GM12878 (cell line): Measurements from ENCODE around the gene IL10. TPM values are rescaled to one million over a fixed set of nuclear protein-coding genes. Genes with fewer than 3 reads are reported as not detected.

ENCODE experiments used
- BCL11A ChIP-seq: IDR thresholded peaks from 2 replicates; pipeline ENCODE4 v1.6.1; 2011; ENCODE audit warnings: low read depth, low read length
- BCL3 ChIP-seq: IDR thresholded peaks from 2 replicates; pipeline ENCODE4 v1.6.1; 2011; ENCODE audit warnings: borderline replicate concordance, low read depth, mild to moderate bottlenecking, moderate library complexity, low read length; ENCODE audit not compliant: insufficient read depth, poor library complexity, severe bottlenecking
- BMI1 ChIP-seq: fragments of 450-650 bp; IDR thresholded peaks from 2 replicates; pipeline ENCODE4 v1.6.1; 2016; ENCODE audit warnings: mild to moderate bottlenecking, moderate library complexity, borderline replicate concordance
- CEBPB ChIP-seq, 2 experiments: fragments of 150-350 bp in 1 of 2; IDR thresholded peaks; 2 replicates each; pipeline ENCODE4 v1.6.1; 2012 to 2014; ENCODE audit warnings: low read depth in 2 of 2, low read length in 2 of 2, borderline replicate concordance in 1 of 2, inconsistent platforms in 1 of 2
- CHD1 ChIP-seq: IDR thresholded peaks from 2 replicates; pipeline ENCODE4 v1.6.1; 2012; ENCODE audit warnings: low read depth, low read length, improper control_type of control experiment
- EGR1 ChIP-seq, 2 experiments: IDR thresholded peaks; 1 replicate in 1 of 2; 2 replicates in 1 of 2; pipeline ENCODE4 v1.6.1; 2011 to 2012; ENCODE audit warnings: low read depth in 2 of 2, low read length in 2 of 2, borderline replicate concordance in 1 of 2, mild to moderate bottlenecking in 1 of 2, moderate library complexity in 1 of 2
- ETV6 ChIP-seq, 2 experiments: fragments of 450-650 bp in 1 of 2; IDR thresholded peaks in 1 of 2; conservative IDR thresholded peaks in 1 of 2; 2 replicates each; pipeline ENCODE4 v1.6.1; 2014; ENCODE audit warnings: antibody characterized with exemption in 1 of 2, borderline replicate concordance in 1 of 2, low read depth in 1 of 2, mild to moderate bottlenecking in 1 of 2, moderate library complexity in 1 of 2
- EZH2 ChIP-seq: IDR thresholded peaks from 2 replicates; pipeline ENCODE4 v1.6.1; 2012; ENCODE audit warnings: low read depth, mild to moderate bottlenecking, control low read depth, inconsistent platforms, low read length, borderline replicate concordance; ENCODE audit not compliant: control insufficient read depth
- HDAC6 ChIP-seq: fragments of 200-600 bp; sonication (generic); IDR thresholded peaks from one replicate; pipeline ENCODE4 v1.8.0; 2017; ENCODE audit warnings: antibody characterized with exemption; ENCODE audit not compliant: unreplicated experiment
- JUND ChIP-seq: IDR thresholded peaks from 2 replicates; pipeline ENCODE4 v1.6.1; 2012; ENCODE audit warnings: low read depth, mild to moderate bottlenecking, low read length, improper control_type of control experiment, moderate library complexity
- KDM1A ChIP-seq: fragments of 200-600 bp; sonication (generic); IDR thresholded peaks from 2 replicates; pipeline ENCODE4 v1.6.1; 2016; ENCODE audit warnings: borderline replicate concordance
- KLF5 ChIP-seq: fragments of 450-650 bp; IDR thresholded peaks from 2 replicates; pipeline ENCODE4 v1.6.1; 2014; ENCODE audit warnings: mild to moderate bottlenecking; ENCODE audit not compliant: partially characterized antibody
- MAX ChIP-seq: IDR thresholded peaks from 2 replicates; pipeline ENCODE4 v1.6.1; 2012; ENCODE audit warnings: low read depth, low read length, improper control_type of control experiment
- MYC ChIP-seq: IDR thresholded peaks from 2 replicates; pipeline ENCODE4 v1.6.1; 2011; ENCODE audit warnings: mild to moderate bottlenecking, low read length, moderate library complexity, inconsistent platforms; ENCODE audit not compliant: insufficient read depth, insufficient replicate concordance, insufficient read length, severe bottlenecking
- NFYA ChIP-seq: IDR thresholded peaks from 2 replicates; pipeline ENCODE4 v1.6.1; 2011; ENCODE audit warnings: low read depth, mild to moderate bottlenecking, low read length, improper control_type of control experiment, borderline replicate concordance
- NKRF ChIP-seq: fragments of 450-650 bp; conservative IDR thresholded peaks from 2 replicates; pipeline ENCODE4 v1.6.1; 2017; ENCODE audit warnings: mild to moderate bottlenecking, moderate library complexity
- PML ChIP-seq: IDR thresholded peaks from 2 replicates; pipeline ENCODE4 v1.6.1; 2012; ENCODE audit warnings: low read length, inconsistent platforms
- POU2F2 ChIP-seq: IDR thresholded peaks from 3 replicates; pipeline ENCODE4 v1.6.1; 2011; ENCODE audit warnings: low read depth, mild to moderate bottlenecking, low read length, borderline replicate concordance
- RB1 ChIP-seq: fragments of 450-650 bp; formaldehyde crosslinking; IDR thresholded peaks from 2 replicates; pipeline ENCODE4 v1.6.1; 2017; ENCODE audit warnings: mild to moderate bottlenecking, borderline replicate concordance
- ZBED1 ChIP-seq: IDR thresholded peaks from 2 replicates; pipeline ENCODE4 v1.6.1; 2016; ENCODE audit warnings: borderline replicate concordance
- ZNF207 ChIP-seq: fragments of 450-650 bp; IDR thresholded peaks from 2 replicates; pipeline ENCODE4 v1.6.1; 2014; ENCODE audit warnings: antibody characterized with exemption, mild to moderate bottlenecking, borderline replicate concordance
- ZNF24 ChIP-seq: fragments of 450-650 bp; IDR thresholded peaks from 2 replicates; pipeline ENCODE4 v1.6.1; 2017; ENCODE audit warnings: antibody characterized with exemption, mild to moderate bottlenecking
- ZSCAN29 ChIP-seq: fragments of 450-650 bp; IDR thresholded peaks from 2 replicates; pipeline ENCODE4 v1.6.1; 2017; ENCODE audit warnings: mild to moderate bottlenecking, moderate library complexity
- polyA plus RNA-seq, 11 experiments: library from polyadenylated mRNA; depleted of rRNA in 4 of 11; unstranded in 6 of 11; stranded (reverse) in 5 of 11; fragments of >200 nt; fragmentation: Nextera tagmentation in 4 of 11; fragmentation: Illumina TruSeq in 1 of 11; extraction: Ambion mirVana in 4 of 11; extraction: Trizol in 1 of 11; gene quantifications; 1 replicate in 1 of 11; 2 replicates in 10 of 11; pipeline versions ENCODE4 v1.2.1 to v1.2.3, GENCODE V29; 2011 to 2016; ENCODE audit warnings: inconsistent platforms in 2 of 11, missing spikeins in 2 of 11, low read depth in 1 of 11
- total RNA-seq, 4 experiments: library from RNA; depleted of rRNA in 3 of 4; stranded (reverse); fragments of >200 nt in 3 of 4; fragmentation: Illumina TruSeq in 1 of 4; extraction: Trizol in 1 of 4; gene quantifications; 2 replicates each; pipeline versions ENCODE4 v1.2.1 to v1.2.3, GENCODE V29; 2013 to 2021
- TF ChIP-seq, protein P1 (sequence below): IDR thresholded peaks from 2 replicates; pipeline ENCODE4 v1.6.1; 2011; ENCODE audit warnings: low read depth, low read length, improper control_type of control experiment, borderline replicate concordance
- TF ChIP-seq, protein P2 (sequence below): fragments of 450-650 bp; IDR thresholded peaks from 2 replicates; pipeline ENCODE4 v1.6.1; 2017; ENCODE audit warnings: low read depth, mild to moderate bottlenecking, moderate library complexity

IL10 gene
- total and polyA plus RNA-seq, 10 of the 15 experiments (the other 5 are each of a cell fraction or from before 2014, with no cell fraction given): 0.34 to 5.0 (median 1.1) TPM

- no peak for TF ChIP-seq RB1
- TF ChIP-seq CHD1: no peak
- peak; percentile 55 to 100; a peak in 2 of 4 replicates for TF ChIP-seq ETV6 (conservative IDR thresholded peaks at IDR 0.05 in 1 of 2, IDR thresholded peaks at IDR 0.05 in 1 of 2; ENCODE audit: borderline replicate concordance in 1 of 2, low read depth in 1 of 2)
- no peak for TF ChIP-seq NFYA
- no peak for TF ChIP-seq KDM1A
- TF ChIP-seq, protein P1, sequence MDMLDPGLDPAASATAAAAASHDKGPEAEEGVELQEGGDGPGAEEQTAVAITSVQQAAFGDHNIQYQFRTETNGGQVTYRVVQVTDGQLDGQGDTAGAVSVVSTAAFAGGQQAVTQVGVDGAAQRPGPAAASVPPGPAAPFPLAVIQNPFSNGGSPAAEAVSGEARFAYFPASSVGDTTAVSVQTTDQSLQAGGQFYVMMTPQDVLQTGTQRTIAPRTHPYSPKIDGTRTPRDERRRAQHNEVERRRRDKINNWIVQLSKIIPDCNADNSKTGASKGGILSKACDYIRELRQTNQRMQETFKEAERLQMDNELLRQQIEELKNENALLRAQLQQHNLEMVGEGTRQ: no peak
- no peak for TF ChIP-seq KLF5
- no peak for TF ChIP-seq NKRF
- TF ChIP-seq MAX: peak; percentile 54; the same call in 1 of the 2 replicates
- TF ChIP-seq BMI1: no peak
- TF ChIP-seq EZH2: no peak
- TF ChIP-seq BCL3: peak; percentile 68
- TF ChIP-seq ZNF24: no peak
- no peak for TF ChIP-seq ZSCAN29
- TF ChIP-seq POU2F2: peak; percentile 69; the same call in 2 of the 3 replicates
- TF ChIP-seq CEBPB (IDR thresholded peaks at IDR 0.05; ENCODE audit: borderline replicate concordance in 1 of 2, low read depth in 2 of 2, low read length in 2 of 2): no peak; a peak in 1 of 4 replicates
- no peak for TF ChIP-seq ZNF207
- TF ChIP-seq, protein P2, sequence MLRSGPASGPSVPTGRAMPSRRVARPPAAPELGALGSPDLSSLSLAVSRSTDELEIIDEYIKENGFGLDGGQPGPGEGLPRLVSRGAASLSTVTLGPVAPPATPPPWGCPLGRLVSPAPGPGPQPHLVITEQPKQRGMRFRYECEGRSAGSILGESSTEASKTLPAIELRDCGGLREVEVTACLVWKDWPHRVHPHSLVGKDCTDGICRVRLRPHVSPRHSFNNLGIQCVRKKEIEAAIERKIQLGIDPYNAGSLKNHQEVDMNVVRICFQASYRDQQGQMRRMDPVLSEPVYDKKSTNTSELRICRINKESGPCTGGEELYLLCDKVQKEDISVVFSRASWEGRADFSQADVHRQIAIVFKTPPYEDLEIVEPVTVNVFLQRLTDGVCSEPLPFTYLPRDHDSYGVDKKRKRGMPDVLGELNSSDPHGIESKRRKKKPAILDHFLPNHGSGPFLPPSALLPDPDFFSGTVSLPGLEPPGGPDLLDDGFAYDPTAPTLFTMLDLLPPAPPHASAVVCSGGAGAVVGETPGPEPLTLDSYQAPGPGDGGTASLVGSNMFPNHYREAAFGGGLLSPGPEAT: peak; percentile 92
- TF ChIP-seq JUND: peak; percentile 96
- peak; percentile 61 to 100 for TF ChIP-seq EGR1 (IDR thresholded peaks at IDR 0.05; ENCODE audit: borderline replicate concordance in 1 of 2, low read depth in 2 of 2, low read length in 2 of 2)
- no peak for TF ChIP-seq MYC
- TF ChIP-seq BCL11A: peak; percentile 74
- TF ChIP-seq ZBED1: peak; percentile 92
- no peak for TF ChIP-seq HDAC6
- peak; percentile 44; the same call in 1 of the 2 replicates for TF ChIP-seq PML
Measured at GRCh38 chr1:206784471-206784903, 12.2 kb upstream of the IL10 start (continued).
